Astrocyte of the hippocampus (primary cell): Measurements from ENCODE around the gene ANKMY1.
"Not testable (repeated sequence)": the region's sequence is repeated elsewhere in the genome, so short reads cannot be mapped to it uniquely, and the experiment has no call there.

ENCODE experiments used
- DNase-seq: peaks from one replicate; pipeline ENCODE4 v3.0.0; 2011; ENCODE audit warnings: low read depth, low spot score

The ANKMY1 gene

GRCh38 chr2:240555541-240556250 lies 2.1 kb downstream of the ANKMY1 start:
- DNase-seq = no peak

DNA sequence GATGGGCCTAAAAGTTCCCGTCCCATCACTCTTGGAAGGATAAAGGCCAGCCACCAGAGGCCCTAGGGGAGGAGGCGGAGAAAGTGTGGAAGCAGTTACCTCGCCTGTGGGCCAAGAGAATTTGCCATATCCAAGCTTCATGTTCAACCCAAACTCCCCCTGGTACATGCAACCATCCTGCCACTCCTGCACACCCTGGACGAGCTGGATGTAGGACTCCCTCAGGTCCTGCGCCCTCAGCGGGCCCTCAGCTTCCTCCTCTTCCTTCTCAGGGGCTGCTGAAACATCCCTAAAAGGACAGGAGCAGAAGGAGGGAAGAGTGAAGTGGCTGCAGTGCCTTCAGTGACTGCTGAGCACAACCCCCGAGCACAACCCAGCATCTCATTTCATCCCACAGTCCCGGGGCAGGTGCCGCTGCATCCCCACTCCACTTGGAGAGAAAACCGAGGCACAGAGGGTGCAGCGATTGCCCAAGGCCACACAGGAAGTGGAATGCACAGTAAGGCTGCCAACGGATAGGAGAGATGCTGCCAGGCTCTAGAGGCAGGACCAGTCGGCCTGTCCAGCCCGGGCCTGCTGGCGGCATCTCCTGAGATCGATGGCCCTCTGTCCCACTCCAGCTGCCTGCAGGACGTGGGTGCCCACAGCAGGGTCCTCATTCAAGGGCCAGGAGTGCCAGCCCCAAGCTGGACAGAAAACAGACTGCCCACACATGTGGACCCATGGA lies 2.9 kb downstream of the ANKMY1 start:
- DNase-seq = no peak

DNA sequence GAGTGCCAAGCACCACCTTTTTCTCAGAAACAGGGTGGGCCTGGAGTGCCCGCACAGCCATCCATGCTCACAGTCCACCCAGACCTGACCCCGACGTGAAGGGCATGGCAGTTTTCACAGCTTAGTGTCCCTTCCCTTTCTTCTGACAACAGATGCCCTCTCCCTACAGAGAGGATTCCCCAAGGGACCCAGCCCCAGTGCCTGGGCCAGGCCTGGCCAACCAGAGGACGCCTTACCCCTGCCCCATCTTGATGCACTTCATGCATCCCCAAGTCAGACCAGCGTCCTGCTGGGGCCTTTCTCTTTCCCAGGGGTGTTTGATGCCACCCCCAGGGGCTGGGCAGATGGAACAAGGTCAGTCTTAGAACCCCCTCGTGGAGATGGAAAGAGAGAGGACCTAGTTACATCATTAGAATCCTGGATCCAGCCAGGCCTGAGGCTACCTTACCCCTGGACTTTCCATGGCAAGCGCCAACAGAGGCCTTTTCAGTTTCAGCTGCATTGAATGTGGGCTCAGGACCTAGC lies 3.8 kb downstream of the ANKMY1 start:
- DNase-seq = no peak

GRCh38 chr2:240551811-240552210 lies 6.0 kb downstream of the ANKMY1 start:
- DNase-seq = no peak

- DNase-seq = no peak
Observed at GRCh38 chr2:240551288-240551687, 6.5 kb downstream of the ANKMY1 start.

GRCh38 chr2:240539906-240540305 lies 17.9 kb downstream of the ANKMY1 start:
- no peak for DNase-seq

- not testable (repeated sequence) for DNase-seq
Observed at GRCh38 chr2:240539101-240539500, 18.7 kb downstream of the ANKMY1 start.

DNA sequence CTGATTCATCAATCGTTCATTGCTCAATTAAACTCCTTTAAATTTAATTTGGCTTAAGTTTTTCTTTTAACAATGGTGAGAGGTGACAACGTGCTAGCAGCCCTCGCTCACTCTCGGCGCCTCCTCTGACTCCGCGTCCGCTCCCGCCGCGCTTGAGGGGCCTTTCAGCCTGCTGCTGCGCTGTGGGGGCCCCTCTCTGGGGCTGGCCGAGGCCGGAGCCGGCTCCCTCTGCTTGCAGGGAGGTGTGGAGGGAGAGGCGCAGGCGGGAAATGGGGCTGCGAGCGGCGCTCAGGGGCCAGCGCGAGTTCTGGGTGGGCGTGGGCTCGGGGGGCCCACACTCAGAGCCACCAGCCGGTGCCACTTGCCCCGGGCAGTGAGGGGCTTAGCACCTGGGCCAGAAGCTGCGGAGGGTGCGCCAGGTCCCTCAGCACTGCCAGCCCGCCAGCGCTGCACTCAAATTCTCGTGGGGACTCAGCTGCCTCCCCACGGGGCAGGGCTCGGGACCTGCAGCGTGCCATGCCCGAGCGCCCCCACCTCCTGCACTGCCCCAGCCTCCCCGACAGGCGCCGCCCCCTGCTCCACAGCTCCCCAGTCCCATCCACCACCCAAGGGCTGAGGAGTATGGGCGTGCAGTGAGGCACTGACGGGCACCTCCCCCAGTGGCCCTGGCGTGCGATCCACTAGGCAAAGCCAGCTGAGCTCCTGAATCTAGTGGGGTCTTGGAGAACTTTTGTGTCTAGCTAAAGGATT lies 19.6 kb downstream of the ANKMY1 start:
- DNase-seq = no peak

GRCh38 chr2:240532031-240532775 lies 25.6 kb downstream of the ANKMY1 start:
- no peak for DNase-seq

DNA sequence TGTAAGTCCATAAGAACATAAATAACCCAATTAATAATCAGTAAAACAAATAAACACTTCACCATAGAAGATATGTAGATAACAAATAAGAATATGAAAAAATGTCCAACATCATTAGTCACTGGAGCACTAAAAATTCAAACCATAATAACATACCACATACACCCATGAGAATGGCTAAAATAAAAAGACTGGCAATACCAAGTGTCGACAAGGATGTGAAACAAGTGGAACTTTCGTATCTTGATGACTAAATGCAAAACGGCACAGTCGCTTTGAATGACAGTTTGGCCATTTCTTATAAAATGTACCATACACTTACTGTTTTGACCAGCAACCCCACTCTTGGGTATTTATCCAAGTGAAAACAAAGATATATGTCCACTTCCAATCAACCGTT lies 26.8 kb downstream of the ANKMY1 start:
- no peak for DNase-seq

GRCh38 chr2:240530181-240530580 lies 27.6 kb downstream of the ANKMY1 start:
- DNase-seq = no peak

- no peak for DNase-seq
Observed at GRCh38 chr2:240529344-240529999, 28.3 kb downstream of the ANKMY1 start.

GRCh38 chr2:240528406-240529040 lies 29.3 kb downstream of the ANKMY1 start:
- no peak for DNase-seq

DNA sequence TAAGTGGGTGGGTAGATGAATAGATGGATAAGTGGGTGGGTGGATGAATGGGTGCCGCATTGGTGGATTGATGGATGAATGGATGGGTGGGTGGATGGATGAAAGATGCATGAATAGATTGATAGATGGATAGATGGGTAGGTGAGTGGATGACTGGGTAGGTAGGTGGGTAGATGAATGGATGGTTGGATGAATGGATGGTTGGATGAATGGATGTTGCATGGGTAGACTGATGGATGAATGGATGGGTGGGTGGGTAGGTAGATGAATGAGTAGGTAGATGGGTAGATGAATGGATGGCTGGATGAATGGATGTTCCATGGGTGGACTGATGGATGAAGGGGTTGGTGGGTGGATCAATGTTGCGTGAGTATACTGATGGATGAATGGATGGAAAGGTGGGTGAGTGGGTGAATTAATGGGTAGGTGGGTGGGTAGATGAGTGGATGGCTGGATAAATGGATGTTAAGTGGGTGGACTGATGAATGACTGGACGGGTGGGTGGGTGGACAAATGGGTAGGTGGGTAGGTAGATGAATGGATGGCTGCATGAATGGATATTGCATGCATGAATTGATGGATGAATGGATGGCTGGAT lies 30.5 kb downstream of the ANKMY1 start:
- no peak for DNase-seq

- no peak for DNase-seq
Observed at GRCh38 chr2:240526521-240526920, 31.3 kb downstream of the ANKMY1 start.

- DNase-seq = no peak
Observed at GRCh38 chr2:240525802-240526201, 32.0 kb downstream of the ANKMY1 start.

DNA sequence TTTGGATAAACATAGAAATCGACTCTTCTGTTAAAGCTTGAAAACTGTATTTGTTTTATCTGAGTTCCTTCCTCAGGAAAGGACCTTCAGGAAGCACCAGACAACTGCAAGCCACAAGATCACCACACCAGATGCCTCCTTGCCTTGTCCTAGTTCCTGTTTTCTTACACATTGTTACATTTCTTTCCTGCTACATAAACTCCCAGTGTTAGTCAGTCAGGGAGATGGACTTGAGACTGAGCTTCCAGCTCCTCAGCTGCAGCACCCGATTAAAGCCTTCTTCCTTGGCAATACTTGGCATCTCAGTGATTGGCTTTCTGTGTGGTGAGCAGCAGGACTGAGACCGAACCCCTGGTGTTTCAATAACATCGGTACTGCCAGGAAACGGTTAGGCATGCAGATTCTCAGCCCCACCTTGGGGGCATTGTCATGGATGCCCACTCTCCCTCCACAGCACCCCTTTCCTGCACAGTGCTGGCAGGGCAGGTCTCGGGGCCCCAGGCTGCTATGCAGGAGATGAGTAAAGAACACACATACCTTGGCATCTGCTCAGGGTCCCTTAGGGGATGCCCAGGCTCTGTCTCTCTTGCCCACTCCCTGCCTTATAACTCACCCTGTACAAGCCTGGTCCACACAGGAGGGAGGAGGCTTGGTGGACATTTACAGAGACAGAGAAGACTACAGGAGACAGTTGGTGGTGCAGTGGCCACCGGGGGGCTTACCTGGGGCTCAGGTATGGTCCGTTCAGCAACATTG lies 32.6 kb downstream of the ANKMY1 start:
- DNase-seq = no peak

- no peak for DNase-seq
Observed at GRCh38 chr2:240523451-240524281, 34.1 kb downstream of the ANKMY1 start.

DNA sequence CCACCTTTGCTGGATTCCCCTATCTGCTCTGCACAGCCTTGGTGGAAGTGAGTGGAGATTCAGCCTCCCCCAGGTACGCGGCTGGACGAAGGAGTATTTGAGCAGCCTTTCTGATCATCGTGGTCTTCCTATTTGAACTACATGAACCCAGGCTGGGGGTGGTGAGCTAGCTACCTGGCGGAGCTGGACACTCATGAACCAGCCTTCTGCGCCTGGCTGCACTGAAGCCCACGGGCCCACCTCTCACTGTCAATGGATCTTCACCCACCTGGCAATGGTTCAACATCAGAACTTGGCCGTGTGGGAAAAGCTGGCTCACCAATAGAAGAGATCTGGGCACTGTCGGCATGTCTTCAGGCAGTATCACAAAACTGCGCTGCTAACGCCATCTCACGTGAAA lies 35.4 kb downstream of the ANKMY1 start:
- no peak for DNase-seq
